Measurements from ENCODE around the gene MPRIP.
A peak's percentile ranks its signal among the peaks of the same experiment; 100 is the strongest.
"Not testable (repeated sequence)": the region's sequence is repeated elsewhere in the genome, so short reads cannot be mapped to it uniquely, and the experiment has no call there.

MPRIP gene

DNA sequence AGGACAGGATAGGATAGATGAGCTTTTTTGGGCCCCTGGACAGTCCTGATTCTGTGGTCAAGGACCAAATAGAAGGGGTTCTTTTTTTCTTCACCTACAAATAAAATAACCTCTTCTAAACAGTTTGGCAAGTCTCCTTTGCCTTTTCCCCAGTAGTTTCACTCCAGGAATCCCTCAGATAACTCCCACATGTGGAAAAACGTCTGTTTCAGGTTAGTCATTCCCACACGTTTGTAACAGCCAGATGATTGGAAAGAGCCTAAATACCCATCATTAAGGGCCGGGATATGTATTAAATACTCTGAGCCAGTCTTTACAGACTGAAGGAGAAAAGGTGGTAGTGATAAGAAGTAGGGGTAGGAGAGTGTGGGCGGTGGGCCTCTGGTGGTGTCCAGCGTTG, 105.6 kb downstream of the MPRIP start:
- no peak for DNase-seq (ENCODE audit: low spot score)

DNA sequence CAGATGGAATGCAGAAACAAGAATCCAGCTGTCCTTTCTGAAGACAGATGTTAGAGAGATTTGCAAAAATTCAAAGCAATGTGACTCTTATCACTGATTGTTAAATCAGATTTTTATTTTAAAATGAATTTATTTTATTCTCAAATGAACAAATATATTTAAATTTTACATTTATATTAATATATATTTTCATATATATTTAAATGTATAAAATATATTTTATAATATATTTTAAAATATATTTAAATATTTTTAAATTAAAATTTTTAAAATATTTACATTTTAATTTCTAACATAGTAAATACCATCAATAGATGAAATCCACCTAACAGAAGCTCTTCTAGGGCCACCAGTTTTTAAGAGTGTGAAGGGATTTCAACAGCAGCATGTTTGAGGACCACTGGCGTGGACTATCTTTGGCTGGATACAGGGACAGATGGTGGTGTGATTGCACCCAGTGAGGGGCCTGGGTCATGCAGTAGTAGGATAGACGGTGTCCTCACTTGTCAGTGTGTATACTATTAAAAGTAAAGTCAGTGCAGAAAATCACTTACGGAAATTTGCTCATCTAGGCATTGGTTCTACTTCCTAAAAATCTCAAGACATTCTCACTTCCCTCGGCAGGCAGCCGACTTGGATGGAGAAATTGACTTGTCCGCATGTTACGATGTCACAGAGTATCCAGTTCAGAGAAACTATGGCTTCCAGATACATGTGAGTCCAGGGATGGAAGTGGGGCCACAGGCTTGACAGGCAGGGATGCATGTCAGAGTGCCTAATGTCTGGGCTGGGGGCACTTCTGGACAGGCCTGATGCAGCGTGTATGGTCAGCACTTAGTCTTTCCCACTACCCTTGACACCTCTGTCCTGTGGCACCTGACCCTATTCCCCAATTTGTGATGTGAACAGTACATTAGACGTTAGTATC, 107.5 kb downstream of the MPRIP start:
- DNase-seq (ENCODE audit: low spot score): no peak

DNA sequence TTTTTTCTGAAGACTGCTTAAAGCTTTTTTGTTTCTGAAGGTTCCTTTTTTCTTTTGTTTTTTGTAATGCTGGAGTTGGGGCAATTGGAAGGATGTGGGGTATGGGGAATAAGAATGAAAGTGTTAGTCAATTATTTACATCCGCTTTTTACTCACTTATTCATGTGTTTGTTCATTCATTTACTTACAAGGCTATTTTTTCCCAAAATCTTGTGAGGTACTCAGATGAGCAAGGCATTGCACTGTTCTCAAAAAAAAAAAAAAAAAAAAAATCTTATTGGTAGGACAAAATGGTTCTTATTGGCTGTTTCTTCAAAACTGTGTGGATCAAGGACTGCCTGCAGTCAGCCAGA, 108.2 kb downstream of the MPRIP start:
- DNase-seq (ENCODE audit: low spot score): no peak

DNA sequence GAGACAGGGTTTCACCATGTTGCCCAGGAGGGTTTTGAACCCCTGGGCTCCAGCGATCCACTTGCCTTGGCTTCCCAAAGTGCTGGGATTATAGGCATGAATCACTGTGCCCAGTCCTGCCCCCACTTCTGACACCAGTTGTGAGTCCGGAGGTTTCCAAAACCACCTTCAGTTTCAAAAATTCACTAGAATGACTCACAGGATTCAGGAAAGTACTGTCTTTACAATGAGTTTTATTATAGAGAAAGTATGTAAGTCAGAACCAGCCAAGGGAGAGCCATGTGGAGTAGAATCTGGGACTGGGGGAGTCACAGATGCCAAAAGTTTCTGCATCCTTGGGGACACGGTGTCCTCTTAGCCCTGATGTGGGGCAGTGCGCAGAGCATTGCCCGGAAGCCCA, 108.8 kb downstream of the MPRIP start:
- DNase-seq (ENCODE audit: low spot score): peak; percentile 45

DNA sequence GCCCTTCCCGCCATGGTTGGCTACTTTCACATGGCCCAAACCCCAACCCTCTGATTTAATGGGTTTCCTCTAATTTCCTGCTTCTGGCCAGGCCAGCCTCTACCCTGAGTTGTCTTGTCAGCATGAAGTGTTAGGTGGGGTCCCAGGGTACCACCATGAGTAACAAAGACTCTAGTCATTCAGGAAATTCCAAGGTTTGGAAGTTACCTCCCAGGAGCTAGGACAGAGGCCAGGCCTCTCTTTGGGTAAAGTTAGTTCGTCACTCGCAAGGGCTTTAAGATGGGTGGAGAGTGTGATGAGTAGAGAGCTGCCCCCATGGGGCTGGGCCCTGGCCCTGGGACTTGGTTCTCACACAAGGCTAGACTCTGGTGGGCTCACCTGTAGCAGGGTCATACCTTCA, 109.3 kb downstream of the MPRIP start:
- peak; percentile 48 for DNase-seq (ENCODE audit: low spot score)

DNA sequence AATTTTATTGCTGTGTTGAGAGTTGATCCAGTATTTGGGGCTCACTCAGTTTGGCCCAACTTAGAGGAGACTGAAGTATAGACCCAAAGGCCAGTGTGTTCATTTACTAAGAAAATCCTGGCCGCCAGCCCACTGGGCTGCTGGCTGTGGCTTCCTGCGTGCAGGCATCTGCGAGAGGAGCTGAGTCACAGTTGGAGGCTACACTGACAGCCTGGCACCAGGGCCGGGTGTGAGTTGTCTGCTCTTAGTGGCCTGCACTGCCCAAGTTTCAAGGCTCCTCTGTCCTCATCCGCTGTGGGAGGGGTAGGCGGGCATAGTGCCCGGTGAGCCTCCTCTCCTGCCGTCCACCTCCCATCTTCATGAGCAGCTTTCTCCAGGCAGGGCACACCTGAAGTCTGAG, 109.7 kb downstream of the MPRIP start:
- DNase-seq (ENCODE audit: low spot score): peak; percentile 95

DNA sequence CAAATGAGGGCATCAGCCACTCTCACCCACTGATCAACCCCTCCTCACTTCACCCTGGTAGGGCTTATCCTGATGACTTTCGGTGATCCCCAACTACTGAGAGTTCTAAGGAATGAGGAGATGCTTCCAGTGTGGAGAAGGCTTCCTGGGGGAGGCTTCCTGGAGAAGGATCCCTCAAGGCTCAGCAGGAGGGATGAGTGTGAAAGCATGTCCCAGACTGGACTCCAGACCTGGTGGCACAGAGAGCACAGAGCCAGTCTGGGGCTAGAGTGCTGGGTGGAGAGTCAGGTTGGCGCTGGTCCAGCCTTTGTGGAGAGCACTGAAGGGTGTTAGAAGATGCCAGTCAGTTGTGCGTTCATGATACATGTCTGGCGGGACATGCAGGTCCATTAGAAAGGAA, 110.1 kb downstream of the MPRIP start:
- no peak for DNase-seq (ENCODE audit: low spot score)

DNA sequence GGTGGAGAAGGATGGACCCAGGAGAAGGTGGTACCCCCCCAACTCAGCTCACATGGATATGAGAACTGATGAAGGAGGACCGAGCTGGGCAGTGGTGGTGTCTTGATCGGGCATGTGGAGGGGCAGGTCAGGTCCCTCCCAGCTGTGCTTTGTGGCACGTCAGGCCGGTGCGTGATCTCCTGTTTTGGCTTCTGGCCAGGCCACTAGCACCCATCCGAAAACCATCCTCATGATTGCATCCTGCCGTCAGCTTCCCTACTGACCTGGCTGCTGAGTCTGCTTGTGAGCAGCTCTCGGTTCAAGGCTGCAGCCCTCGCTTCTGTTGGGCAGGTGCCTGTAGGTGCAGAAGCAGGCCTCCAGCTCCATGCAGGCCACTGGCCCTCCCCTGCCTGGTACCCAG, 110.8 kb downstream of the MPRIP start:
- DNase-seq (ENCODE audit: low spot score): no peak

DNA sequence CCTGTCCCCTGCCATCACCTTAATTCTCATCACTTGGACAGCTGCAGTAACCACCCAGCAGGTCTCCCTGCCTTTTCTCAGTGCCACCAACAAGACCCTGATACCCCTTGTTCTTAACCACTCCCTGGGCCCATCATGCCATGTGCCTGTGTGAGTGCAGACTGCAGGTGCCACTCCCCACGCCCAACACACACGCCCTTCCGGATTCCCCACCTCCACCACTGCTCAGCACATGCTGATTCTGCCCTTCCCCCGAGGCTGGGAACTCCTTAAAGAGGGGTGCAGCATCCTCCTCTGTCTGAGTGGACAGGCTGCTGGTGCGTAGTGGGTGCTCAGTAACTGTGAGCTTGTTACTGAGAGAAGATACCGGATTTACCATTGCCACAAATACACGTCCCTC, 111.5 kb downstream of the MPRIP start:
- DNase-seq (ENCODE audit: low spot score): no peak

DNA sequence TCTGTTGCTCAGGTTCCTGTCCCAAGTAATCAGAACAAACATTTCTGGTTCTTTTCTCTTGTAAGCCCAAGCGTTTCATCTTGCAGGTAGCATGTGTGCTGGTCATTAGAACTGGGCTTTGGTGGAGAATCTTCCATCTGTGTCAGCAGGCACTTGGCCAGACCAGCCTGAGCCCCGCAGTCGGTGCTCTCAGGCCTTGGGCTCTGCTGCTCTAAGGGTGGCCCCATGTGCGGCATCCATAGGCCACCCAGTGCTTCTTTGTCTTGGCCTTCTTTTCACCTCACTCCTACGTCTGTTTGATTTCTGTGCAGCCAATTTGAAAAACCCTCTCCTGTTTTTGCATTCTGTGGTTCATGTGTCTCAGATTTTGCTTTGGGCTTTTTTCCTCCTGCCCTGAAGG, 112.3 kb downstream of the MPRIP start:
- DNase-seq (ENCODE audit: low spot score): no peak

DNA sequence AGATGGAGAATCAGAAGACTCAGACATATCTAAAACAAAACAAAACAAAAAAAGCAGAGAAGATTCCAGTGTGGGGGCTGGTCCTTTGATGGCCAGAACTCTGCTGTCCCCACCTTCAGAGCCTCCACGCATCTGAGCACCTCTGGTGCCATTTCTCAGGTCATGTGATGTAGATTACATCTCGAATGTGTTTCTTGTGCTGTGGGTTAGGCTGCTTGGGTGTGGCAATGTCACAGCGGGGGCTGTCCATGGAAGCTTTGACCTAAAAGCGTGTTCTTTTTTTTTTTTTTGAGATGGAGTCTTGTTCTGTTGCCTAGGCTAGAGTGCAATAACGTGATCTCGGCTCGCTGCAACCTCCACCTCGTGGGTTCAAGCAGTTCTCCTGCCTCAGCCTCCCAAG, 112.7 kb downstream of the MPRIP start:
- no peak for DNase-seq (ENCODE audit: low spot score)

DNA sequence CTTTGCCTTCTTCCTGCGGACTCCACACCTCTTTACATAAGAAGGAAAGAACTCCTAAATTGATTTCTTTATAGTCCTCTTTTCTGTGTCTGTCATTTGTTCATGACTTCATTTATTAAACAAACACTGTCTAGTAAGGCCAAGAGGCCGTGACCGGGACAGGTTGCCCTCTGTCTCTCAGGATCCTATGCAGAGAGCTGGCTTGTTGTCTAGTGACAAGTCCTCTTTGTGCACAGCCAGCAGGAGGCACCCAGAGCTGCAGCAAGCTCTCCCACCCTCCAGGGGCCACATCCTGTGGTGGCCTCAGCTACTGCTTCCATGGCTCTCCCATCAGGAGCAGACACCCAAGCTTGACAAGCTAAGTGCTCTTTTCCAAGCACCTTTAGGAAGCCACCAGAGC, 113.3 kb downstream of the MPRIP start:
- no peak for DNase-seq (ENCODE audit: low spot score)

DNA sequence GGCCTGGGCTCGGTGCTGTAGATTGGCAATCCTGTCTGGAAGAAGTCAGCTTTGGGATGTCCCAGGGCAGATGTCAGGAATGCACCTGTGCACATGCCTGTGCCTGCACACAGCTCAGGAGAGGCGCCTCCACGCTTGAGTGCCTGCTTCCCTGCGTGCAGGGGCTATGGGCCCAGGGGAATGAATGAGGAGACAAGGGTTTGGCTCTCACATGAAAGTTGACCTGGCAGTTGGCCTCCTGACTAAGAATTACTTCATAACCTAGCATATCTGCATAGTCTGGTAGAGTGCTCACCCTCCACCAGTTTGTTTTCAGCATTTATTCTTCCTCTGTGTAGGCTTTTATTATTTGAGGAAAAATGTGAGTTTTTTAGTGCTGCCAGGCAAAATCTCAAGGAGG, 113.8 kb downstream of the MPRIP start:
- peak; percentile 75 for DNase-seq (ENCODE audit: low spot score)

DNA sequence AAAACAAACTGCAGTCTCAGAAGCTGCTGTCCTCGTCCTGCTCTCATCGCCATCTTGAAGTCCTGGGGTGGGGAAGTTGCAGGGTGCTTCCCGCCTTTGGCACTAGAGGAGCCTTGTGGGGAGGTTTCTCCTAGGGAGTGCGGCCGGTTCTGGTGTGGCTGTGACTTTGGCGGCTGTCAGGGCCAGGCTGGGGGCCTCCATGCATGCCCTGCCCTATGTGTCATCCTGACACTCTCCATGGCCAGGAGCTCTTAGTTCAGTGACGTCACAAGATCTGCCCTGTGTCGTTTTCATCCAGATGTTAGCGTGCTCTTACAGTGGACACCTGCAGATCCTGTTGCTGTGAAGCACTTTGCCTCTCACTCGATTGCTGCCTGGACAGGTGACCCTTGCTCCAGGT, 114.3 kb downstream of the MPRIP start:
- peak; percentile 83 for DNase-seq (ENCODE audit: low spot score)

DNA sequence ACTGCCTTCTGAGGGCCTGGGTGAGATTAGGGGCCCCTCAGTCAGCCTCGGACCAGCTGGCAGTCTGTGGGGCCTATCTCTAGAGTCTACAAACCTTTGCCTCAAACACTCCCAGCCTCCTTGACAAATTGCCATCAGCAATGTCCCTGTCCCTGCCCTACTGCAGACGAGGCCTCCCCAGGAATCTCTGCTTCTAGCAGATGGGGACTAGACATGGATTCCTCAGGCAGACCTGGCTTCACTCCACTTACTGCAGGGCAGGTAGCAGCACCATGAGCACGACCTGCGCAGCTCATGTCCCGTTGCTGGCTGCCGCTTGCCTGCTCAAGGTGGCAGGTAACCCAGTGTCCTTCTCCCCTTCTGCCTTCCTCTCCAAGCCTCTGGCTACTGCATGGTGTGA, 114.8 kb downstream of the MPRIP start:
- no peak for DNase-seq (ENCODE audit: low spot score)

DNA sequence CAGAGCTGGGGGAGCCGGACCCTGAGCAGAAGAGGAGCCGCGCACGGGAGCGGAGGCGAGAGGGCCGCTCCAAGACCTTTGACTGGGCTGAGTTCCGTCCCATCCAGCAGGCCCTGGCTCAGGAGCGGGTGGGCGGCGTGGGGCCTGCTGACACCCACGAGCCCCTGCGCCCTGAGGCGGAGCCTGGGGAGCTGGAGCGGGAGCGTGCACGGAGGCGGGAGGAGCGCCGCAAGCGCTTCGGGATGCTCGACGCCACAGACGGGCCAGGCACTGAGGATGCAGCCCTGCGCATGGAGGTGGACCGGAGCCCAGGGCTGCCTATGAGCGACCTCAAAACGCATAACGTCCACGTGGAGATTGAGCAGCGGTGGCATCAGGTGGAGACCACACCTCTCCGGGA, 116.2 kb downstream of the MPRIP start:
- DNase-seq (ENCODE audit: low spot score): not testable (repeated sequence)

DNA sequence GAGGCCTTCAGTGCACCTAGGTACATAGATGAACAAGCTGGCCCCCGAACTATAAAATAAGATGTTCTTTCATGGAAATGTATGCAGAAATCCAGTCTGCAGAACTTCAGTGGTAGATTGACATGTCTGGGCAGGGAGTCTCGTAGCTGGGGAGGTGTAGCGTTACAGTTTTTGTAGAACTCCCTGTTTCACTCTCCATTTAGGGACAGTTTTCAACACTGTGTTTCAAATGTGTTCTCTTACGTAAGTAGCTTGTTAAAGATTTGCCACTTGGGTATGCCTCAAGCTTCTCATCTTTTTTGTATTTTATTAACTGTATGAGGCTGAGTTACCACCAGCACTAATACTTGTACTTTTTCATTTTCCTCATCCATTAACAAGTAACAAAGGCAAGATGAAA, 117.3 kb downstream of the MPRIP start:
- DNase-seq (ENCODE audit: low spot score): no peak

DNA sequence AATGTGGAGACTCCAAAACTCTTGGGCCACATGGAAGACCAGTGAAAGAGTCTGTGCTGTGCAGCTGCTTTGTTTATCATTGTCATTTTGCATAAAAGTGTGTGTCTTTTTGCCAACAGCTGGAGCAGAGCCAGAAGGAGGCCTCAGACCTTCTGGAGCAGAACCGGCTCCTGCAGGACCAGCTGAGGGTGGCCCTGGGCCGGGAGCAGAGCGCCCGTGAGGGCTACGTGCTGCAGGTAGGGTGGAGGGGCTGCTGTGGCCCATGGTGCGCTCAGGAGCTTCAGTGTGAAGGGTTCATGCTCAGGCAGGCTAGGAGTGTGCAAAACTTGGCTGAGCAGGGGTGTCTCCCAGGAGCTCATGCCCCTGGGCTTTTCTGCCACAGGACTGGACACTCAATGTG, 118.9 kb downstream of the MPRIP start:
- DNase-seq (ENCODE audit: low spot score): no peak

DNA sequence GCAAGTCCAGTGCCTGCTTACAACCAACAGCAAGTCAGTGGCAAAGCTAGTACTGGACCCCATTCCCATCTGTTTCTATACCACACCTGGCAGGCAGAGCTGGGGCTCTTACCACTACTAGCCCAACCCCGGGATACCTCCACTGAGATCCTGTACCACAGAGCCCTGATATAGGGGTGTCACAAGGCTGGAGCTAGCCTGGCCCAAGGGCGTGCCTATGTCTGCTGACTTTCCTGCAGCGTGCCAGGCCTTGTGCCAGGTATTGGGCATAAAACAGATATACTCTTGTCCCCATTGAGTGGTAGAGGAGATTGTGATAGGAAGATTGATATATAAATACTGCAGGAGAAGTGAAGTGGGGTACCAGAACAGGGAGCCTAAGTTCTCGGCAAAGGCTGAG, 119.5 kb downstream of the MPRIP start:
- DNase-seq (ENCODE audit: low spot score): no peak

DNA sequence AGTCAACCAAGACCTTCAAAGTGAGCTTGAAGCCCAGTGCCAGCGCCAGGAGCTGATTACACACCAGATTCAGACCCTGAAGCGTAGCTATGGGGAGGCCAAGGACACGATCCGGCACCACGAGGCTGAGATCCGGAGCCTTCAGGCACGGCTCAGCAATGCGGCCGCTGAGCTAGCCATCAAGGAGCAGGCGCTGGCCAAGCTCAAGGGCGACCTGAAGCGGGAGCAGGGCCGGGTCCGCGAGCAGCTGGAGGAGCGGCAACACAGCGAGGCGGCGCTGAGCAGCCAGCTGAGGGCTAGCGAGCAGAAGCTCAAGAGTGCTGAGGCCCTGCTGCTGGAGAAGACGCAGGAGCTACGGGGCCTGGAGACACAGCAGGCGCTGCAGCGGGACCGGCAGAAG, 121.9 kb downstream of the MPRIP start:
- no peak for DNase-seq (ENCODE audit: low spot score)

DNA sequence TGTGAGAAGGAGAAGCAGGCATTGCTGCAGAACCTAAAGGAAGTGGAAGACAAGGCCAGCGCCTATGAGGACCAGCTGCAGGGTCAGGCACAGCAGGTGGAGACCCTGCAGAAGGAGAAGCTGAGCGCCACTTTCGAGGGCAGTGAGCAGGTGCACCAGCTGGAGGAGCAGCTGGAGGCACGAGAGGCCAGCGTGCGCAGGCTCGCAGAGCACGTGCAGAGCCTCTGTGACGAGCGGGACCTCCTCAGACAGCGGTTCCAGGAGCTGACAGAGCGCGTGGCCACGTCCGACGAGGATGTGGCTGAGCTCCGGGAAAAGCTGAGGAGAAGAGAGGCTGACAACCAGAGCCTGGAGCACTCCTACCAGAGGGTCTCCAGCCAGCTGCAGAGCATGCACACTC, 122.4 kb downstream of the MPRIP start:
- DNase-seq (ENCODE audit: low spot score): no peak

DNA sequence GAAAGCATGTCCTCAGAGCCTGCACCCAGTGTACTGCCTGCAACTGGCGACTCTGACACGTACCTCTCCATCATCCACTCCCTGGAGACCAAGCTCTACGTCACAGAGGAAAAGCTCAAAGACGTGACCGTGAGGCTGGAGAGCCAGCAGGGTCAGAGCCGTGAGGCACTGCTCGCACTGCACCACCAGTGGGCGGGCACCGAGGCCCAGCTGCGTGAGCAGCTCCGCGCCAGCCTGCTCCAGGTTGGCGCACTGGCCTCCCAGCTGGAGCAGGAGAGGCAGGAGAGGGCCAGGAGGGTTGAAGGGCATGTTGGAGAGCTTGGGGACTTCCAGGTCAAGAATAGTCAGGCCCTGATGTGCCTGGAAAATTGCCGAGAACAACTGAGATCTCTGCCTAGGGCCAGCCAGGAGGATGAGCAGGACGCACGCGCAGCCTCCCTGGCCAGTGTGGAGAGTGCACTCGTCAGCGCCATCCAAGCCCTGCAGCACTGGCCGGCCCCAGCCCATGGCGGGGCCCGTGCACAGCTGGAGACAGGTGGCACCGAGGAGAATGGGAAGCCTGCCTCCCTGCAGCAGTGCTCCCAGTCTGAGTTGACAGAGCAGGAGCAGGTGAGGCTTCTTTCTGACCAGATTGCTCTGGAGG, 123.5 kb downstream of the MPRIP start:
- no peak for DNase-seq (ENCODE audit: low spot score)

DNA sequence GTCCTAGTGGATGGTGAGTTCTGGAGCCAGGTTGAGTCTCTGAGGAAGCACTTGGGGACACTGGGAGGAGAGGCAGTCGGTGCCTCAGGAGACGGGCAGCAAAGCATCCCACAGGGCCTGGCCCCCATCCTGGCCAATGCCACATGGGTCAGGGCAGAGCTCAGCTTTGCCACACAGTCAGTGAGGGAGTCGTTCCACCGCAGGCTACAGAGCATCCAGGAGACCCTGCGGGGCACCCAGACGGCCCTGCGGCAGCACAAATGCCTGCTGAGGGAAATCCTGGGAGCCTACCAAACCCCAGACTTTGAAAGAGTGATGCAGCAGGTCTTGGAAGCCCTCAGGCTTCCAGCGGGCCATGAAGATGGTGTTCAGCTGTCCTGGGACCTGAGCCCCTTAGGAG, 124.2 kb downstream of the MPRIP start:
- DNase-seq (ENCODE audit: low spot score): no peak

DNA sequence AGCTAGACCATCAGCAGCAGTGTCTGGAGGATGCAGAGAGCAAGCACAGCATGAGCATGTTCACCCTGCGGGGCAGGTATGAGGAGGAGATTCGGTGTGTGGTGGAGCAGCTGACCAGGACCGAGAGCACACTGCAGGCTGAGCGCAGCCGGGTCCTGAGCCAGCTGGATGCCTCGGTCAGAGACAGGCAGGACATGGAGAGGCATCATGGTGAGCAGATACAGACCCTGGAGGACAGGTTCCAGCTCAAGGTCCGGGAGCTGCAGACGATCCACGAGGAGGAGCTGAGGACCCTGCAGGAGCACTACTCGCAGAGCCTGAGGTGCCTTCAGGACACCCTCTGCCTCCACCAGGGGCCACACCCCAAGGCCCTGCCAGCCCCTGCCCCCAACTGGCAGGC, 125.1 kb downstream of the MPRIP start:
- no peak for DNase-seq (ENCODE audit: low spot score)
